ENCODE results near the gene LRRN2.
"Not testable (repeated sequence)": the region's sequence is repeated elsewhere in the genome, so short reads cannot be mapped to it uniquely, and the experiment has no call there.

Gene LRRN2

GRCh38 chr1:204692841-204693356 is 7.4 kb upstream of the LRRN2 start:
- DNase-seq (ENCODE audit: low read depth in 1 of 2, low spot score in 1 of 2): no peak

- no peak for DNase-seq (ENCODE audit: low read depth in 1 of 2, low spot score in 1 of 2)
Observed at GRCh38 chr1:204692325-204692840, 6.8 kb upstream of the LRRN2 start.

DNA sequence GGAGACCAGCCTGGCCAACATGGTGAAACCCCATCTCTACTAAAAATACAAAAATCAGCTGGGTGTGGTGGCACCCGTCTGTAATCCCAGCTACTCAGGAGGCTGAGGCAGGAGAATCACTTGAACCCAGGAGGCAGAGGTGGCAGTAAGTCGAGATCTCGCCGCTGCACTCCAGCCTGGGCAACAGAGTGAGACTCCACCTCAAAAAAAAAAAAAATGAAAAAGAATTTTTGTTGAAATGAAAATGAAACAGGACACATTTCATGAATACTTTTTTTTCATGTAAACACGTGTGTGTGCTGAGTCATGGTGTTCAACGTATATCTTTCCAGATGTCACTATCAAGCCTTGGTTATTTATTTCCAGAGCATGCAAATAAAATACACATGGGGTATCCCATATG is 5.8 kb upstream of the LRRN2 start:
- not testable (repeated sequence) for DNase-seq (ENCODE audit: low read depth in 1 of 2, low spot score in 1 of 2)

- no peak for DNase-seq (ENCODE audit: low read depth in 1 of 2, low spot score in 1 of 2)
Observed at GRCh38 chr1:204688776-204689175, 3.2 kb upstream of the LRRN2 start.

GRCh38 chr1:204688007-204688406 is 2.5 kb upstream of the LRRN2 start:
- DNase-seq (ENCODE audit: low read depth in 1 of 2, low spot score in 1 of 2): no peak

DNA sequence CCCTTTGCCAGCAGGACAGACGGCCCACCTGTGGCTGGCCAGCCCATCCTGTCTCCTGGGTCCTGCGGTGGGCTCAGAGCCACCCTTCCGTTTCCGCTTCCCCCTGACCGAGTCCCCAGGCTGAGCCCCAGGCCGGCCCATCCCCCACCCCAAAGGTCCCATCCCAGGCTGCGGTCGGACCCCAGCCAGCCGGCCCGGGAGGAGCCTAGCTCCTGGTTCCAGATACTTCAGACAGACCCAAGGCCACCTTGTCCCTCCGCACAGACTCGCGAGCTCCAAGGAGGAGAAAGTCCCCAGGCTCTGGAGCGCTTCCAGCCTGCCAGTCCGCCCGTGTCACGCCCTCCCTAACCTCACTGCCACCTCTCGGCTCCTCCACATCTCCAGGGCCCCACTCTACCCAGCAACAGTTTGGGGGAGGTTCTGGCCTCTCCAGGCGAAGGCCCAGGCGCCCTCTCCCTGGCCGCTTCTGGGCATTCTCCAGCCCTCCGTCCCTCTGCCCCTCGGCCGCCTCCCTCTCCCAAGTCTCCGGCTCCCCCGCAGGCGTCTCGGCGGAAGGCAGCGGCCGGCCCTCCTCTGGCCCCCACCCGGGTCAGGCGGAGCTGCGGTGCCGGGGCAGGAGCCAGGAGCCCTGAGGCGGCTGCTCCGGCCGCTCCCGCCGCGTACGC is 835 bp downstream of the LRRN2 start:
- DNase-seq (ENCODE audit: low read depth in 1 of 2, low spot score in 1 of 2): no peak

DNA sequence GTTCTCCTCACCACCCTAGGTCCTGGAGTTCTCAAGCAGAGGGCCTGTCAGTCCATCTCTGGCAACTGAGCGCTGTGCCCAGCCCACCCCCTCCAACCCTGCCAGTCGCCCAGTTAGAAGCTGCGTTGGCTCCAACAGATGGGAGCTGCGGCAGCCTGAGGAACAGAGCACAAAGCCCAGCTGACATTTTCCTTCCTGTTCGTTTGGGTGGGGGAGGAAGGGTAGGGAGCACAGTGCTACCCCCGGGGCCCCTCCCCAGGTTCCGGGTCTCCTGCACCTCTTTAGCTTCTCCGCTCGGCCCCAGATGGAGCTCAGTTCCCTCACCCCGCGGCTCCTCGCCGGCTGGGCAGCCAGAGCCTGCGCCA is 1.4 kb downstream of the LRRN2 start:
- no peak for DNase-seq (ENCODE audit: low read depth in 1 of 2, low spot score in 1 of 2)

DNA sequence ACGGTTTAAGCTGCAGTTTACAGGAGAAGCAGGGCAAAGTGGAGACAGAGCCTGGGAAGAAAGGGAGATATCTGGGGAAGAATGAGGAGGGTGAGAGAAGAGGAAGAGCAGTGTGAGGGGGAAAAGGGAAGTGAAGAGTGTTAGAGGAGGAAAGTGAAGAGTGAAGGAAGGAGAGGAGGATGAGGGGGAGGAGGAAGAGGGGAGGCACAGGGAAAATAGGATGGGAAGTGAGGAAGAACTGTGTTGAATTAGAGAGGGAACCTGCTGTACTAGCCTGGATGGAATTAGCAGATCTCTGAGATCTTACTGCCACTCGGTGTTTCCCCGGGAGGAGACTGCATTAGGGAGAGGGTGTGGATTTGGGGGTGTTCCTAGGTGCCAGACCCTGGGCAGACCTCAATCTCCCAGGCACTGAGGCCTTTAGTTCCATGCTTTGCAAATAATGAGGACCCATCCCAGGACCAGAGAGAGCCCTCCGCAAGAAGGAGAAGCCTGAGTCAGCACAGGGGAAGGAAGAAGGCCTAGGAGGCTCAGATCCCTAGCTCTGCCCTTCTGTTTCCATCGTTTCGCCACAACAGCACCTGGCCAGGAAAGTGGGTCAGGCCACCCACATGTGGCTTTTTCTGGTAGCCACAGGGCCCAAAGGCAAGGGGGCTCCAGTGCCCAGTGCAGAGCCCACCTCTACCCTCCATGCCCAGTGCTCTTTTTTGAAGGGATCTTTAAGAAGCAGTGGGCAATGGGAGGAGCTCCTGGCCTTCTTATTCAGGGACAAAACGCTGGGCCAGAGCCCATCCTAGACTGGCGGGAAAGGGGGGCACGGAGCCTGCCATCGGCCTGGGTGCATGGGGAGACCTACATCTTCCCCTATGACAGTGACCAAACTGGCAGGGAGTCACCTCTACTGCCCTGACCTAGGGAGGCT is 2.0 kb downstream of the LRRN2 start:
- no peak for DNase-seq (ENCODE audit: low read depth in 1 of 2, low spot score in 1 of 2)

DNA sequence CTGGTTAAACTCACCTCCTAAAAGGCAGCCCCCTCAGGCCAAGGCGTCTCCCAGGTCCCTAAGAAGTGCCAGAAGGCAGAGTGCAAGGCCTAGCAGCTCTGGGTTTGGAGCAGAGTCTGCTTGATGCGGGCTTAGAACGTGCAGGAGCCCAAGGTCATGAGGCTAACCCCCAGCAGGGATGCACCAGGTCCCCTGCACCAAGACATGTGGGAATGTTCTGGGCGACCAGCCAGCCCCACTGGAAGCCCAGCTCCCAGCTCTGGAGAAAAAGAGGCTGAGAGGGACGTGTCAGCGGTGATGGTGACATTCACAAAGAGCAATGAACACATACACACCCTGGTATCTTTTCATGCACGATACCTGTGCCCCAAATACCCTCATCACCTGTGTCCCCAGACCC is 5.1 kb downstream of the LRRN2 start:
- no peak for DNase-seq (ENCODE audit: low read depth in 1 of 2, low spot score in 1 of 2)

- no peak for DNase-seq (ENCODE audit: low read depth in 1 of 2, low spot score in 1 of 2)
Observed at GRCh38 chr1:204680051-204680450, 5.5 kb downstream of the LRRN2 start.

DNA sequence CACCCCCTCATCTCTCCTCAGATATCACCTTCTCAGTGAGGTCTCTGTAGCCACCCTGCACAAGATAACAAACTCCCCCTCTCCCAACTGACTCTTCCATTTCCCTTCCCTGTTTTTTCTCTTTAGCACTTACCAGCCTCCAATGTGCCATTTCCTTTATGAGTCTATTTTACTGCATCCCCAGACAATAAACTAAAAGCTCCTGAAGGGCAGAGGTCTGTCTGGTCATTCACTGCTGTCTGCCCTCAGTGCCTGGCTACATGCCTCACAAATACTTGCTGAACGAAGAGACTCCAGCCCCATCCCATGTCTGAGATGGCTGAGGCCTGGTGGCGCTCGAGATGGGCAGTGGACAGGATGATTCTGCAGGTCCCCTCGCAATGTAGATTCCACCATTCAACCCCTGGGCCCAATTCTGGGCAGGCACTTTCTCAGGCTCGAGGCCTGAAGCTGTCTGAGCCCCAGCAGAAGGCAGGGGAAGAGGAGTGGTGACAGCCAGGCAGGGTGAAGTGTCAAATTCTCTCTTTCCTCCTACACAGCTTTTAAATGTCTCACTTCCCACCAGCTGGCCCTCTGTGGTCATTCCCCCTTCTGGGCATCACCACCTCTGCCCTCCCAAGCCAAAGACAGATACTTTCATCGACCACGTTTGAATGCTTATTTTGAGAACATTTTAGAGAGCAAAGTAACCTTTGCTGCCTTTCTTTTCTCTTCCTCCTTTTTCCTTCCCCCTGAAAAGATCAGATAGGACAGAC is 6.6 kb downstream of the LRRN2 start:
- no peak for DNase-seq (ENCODE audit: low read depth in 1 of 2, low spot score in 1 of 2)

GRCh38 chr1:204677864-204678263 is 7.7 kb downstream of the LRRN2 start:
- DNase-seq (ENCODE audit: low read depth in 1 of 2, low spot score in 1 of 2): no peak

GRCh38 chr1:204676043-204676442 is 9.5 kb downstream of the LRRN2 start:
- DNase-seq (ENCODE audit: low read depth in 1 of 2, low spot score in 1 of 2): no peak

GRCh38 chr1:204673909-204674649 is 11.5 kb downstream of the LRRN2 start:
- no peak for DNase-seq (ENCODE audit: low read depth in 1 of 2, low spot score in 1 of 2)

DNA sequence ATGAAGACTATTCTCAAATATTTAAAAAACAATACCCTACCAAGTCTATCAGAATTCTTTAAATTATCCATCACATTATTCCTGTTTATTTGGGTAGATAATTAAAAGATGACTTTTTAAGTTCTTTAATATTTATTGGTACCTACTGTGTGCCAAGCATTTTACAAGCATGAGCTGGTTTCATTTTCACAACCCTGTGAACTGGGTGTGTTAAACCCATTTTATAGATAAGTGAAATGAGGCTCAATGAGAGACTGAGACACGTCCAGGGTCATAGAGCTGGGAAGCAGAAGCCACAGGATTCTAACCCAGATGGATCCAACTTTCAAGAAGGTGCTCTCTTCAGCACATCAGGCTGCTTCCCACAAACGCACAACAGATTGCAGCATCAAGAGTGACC is 12.3 kb downstream of the LRRN2 start:
- no peak for DNase-seq (ENCODE audit: low read depth in 1 of 2, low spot score in 1 of 2)

DNA sequence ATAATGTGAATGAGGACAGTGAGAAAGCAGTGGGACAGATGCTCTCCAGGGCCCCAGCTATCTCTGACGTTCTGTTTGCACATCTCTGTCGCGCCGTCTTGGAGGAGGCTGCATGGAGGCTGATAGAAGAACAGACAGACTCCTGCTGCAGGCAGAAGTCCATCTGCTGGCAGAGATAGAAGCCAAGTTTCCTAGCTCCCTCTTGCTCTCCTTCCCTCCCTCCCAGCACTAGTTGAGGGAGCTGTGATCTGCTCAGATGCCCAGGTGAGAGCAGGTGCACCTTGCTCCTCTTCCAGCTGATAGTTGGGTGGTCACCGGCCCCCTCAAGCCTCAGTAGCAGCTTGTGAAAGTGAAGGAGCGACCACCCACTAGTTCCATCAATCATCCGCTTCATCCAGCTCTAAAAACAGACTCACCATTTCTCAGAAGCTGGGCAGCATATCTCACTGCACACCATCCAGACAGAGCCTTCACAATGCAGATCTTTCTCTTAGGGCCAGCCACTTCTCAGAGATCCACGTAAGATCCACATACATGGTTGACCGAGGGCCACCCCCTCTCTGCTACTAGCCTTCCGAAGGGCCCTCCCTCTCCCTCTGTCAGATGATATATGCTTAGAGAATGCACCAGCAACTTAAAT is 12.9 kb downstream of the LRRN2 start:
- no peak for DNase-seq (ENCODE audit: low read depth in 1 of 2, low spot score in 1 of 2)

GRCh38 chr1:204672069-204672468 is 13.5 kb downstream of the LRRN2 start:
- DNase-seq (ENCODE audit: low read depth in 1 of 2, low spot score in 1 of 2): no peak

- no peak for DNase-seq (ENCODE audit: low read depth in 1 of 2, low spot score in 1 of 2)
Observed at GRCh38 chr1:204670152-204670927, 15.2 kb downstream of the LRRN2 start.

GRCh38 chr1:204669579-204669978 is 16.0 kb downstream of the LRRN2 start:
- no peak for DNase-seq (ENCODE audit: low read depth in 1 of 2, low spot score in 1 of 2)

DNA sequence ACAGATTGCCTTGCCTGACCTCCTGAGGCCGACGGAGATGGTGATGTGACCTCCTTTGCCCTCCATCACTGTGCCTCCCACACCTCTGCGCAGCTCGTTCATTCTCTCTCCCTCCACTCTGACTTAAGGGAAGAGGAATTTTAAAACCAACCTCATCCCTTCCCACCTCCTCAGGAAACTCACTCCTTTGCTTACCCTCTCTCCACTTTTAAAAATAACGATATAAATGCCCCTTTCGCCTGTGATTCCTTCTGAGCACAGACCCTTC is 21.2 kb downstream of the LRRN2 start:
- DNase-seq (ENCODE audit: low read depth in 1 of 2, low spot score in 1 of 2): no peak

Measured in stimulated activated CD4-positive, alpha-beta T cell treated with anti-CD3 and anti-CD28 coated beads, Interleukin-15, amount 100 ng/mL, for 1 hour (primary cell).